GM19240 (cell line): Measurements from ENCODE around the gene PSMC2.

ENCODE experiments used
- DNase-seq: peaks from one replicate; pipeline ENCODE4 v3.0.0; 2011; ENCODE audit warnings: low spot score; ENCODE audit not compliant: insufficient read length

Gene PSMC2

DNA sequence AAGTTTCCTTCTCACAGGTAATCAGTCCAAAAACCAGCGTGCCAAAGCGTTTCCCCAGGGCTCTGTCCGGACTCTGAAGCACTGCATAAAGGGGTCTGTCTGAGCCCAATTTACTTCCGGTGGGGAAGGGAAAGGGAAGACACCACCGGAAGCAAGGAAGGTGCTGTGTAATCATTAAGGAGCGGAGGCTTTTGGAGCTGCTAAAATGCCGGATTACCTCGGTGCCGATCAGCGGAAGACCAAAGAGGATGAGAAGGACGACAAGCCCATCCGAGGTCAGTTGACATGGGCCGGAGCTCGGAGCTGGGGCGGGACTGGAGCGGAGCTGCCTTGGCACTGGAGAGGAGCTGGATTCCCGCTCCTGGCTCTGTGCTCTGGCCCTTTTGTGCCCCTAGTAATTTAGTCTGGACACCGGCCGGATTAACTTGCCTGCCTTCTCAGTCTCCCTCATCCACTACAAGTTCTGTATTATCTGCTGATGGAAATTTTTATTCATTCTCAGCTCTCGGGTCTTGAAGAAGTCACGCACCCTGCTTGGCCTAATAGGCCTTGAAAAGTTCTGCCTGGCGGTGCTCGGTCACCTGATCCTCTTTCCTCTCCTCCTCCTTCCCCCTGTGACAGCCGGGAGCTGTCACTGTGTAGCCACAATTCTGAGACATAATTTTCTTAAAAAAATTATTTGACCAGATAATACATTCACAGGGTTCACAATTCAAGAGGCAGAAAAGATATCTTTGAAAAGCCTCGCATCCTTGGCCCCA lies at the start of gene PSMC2:
PSMC2 (plus strand) TSS at position 137 of the 761 bp plus-strand sequence; CDS start at position 206, 69 bp downstream.
- peak; percentile 40 for DNase-seq

DNA sequence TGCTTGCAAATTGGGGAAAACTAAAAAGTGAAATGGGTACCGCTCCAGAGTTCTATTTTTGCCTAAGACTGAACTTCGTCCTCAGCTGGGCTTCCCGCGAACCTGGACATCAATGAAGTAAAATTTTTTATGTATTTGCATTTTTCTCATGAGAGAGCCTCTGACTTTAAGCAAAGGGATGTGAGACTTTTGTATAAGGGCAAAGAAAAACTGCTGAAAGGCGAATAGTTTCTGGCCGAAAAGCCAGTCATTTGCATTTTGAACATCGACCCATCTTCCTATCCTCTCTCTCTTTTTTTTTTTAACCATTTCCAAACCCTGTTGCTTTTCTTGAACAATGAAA lies 49.6 kb upstream of the PSMC2 start:
- no peak for DNase-seq

DNA sequence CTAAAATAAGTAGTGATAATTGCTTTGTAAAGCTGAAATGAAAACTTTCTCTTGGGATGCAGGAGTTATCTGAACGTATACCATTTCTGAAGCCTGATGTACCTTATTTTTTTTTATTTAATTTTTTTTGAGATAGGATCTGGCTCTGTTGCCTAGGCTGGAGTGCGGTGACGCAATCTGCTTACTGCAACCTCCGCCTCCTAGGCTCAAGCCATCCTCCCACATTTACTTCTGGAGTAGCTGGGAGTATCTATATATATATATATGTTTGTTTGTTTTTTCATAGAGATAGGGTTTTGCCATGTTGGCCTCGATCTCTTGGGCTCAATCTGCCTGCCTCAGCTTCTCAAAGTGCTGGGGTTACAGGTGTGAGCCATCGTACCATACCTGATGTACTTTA lies 47.8 kb upstream of the PSMC2 start:
- DNase-seq: no peak

- DNase-seq: no peak
Measured at GRCh38 chr7:103301441-103301840, 46.0 kb upstream of the PSMC2 start.

DNA sequence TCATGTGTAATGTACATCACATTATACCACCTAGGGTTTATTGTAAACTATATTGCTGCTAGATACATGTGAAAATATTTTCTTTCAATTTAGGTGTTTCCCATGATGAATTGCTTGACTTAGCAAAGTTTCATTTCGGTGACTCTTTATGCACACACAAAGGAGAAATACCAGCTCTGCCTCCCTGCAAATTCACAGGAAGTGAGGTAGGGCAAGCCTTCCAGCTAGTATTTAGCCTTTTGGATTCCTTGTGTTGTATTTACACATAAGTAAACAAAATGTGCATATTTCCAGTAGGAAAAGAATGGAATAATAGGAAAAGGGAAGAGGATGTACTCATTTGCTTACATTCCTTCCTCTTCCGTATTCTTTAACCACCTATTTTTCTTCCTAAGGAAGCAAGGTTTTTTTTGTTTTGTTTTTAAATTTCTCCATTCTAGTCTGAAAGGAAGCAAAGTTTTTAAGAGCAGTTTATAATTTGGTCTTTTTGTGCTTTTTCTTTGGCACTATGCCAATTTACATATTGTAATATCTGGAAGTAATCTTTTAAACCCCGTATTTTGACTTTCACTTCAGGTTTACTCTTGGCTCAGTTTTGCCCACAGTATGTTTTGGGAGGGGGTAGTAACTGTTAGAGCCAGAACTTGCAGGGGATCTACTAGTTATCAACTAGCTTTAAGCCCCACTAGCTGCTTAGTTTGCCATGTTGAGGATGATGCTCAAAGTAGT lies 39.8 kb upstream of the PSMC2 start:
- no peak for DNase-seq

DNA sequence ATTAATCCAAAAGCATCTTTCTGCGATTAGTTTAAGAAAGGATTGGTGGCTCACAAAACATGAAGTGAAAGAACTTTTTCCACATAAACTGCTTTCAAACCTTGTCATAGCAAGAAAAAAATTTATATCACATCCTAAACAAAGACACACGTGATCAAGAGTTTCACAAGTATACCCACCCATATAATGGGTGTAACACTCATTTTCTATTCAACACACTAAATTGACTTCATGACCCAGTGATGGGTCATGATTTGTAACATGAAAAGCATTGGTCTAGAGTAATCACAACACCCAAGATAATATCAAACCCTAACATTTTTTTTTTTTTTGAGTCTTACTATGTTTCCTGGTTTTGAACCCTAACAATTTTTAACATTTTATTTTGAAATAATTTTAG lies 32.6 kb upstream of the PSMC2 start:
- DNase-seq: no peak

GRCh38 chr7:103316380-103316941 lies 31.0 kb upstream of the PSMC2 start:
- DNase-seq: no peak

DNA sequence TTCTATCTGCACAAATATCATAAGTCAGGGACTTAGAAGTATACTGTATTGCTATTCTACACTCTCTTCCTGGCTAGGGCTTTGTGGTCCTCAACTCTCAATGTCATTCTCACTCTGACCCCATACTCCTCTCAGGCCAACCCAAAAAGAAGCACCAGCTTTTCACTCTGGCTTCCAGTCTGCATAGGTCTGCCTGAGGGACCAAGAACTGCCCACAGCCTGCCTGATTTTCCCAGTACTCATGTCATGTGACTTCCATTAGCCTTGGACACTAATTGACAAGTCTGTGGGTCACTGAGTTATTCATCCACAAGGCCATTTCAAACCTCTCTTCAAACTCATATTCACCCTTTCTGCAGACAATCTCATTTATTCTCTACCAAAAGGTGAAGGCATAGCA lies 30.4 kb upstream of the PSMC2 start:
- DNase-seq: no peak

- DNase-seq: no peak
Measured at GRCh38 chr7:103325744-103326143, 21.7 kb upstream of the PSMC2 start.

DNA sequence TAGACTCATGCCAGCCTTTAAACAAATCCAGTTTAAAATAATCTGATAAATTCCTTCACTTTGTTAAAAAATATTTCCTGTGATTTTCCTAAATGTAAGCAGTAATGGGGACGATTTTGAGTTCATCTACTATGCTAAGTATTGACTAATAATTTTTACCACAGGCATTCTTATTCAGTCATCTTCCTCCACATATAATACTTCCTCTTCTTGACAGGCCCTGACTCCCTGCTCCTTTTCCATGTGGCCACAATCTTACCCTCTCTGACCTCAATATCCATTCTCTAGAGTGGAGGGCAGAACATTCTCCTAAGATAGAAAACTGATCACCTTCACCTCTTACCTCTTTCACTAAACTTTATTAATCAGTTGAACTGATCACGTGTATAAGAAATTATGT lies 10.7 kb upstream of the PSMC2 start:
- DNase-seq: no peak

GRCh38 chr7:103338864-103339263 lies 8.6 kb upstream of the PSMC2 start:
- no peak for DNase-seq

- DNase-seq: no peak
Measured at GRCh38 chr7:103341466-103341865, 6.0 kb upstream of the PSMC2 start.

GRCh38 chr7:103343332-103343731 lies 4.1 kb upstream of the PSMC2 start:
- no peak for DNase-seq

GRCh38 chr7:103343758-103344452 lies 3.5 kb upstream of the PSMC2 start:
- no peak for DNase-seq

DNA sequence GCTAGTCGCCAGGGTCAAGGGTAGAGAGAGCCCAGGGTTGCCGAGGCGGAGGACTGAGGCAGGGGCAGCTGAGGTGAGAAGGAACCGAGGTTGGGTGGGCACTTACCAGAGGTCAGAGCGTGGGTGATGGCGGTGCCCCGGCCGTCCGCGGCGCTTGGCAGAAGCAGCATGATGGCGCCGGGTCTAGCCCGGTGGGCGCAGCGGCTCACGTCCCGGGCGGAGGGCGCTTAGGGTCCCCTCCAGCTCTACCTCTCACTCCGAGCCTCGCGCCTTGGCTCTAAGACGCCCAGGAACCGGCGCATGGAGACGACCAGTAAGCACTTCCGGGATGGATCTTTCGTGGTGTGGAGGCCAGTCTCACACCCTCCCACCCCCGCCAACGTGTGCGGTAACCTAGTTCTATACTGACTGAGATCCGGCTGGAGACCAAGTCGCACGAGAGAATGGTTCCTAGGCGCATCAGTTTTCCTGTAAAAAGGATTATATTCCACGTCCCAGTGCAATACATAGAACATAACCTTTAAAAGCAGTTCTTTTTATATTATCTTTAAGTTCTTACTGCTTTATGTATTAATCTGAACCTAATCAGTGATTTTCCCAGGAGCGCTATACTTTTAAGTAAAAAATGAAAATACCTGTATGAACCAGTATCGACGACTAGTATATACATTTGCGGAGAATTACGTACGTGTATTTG lies 2.8 kb upstream of the PSMC2 start, which contains the start of gene DNAJC2:
DNAJC2 (minus strand) TSS at position 315 of the 697 bp plus-strand sequence; CDS start at position 170, 145 bp downstream.
- peak; percentile 53 for DNase-seq

GRCh38 chr7:103346396-103346795 lies 1.0 kb upstream of the PSMC2 start:
- DNase-seq: no peak

- DNase-seq: no peak
Measured at GRCh38 chr7:103348452-103348851, 1.0 kb downstream of the PSMC2 start.

GRCh38 chr7:103348959-103349358 lies 1.5 kb downstream of the PSMC2 start:
- DNase-seq: no peak

DNA sequence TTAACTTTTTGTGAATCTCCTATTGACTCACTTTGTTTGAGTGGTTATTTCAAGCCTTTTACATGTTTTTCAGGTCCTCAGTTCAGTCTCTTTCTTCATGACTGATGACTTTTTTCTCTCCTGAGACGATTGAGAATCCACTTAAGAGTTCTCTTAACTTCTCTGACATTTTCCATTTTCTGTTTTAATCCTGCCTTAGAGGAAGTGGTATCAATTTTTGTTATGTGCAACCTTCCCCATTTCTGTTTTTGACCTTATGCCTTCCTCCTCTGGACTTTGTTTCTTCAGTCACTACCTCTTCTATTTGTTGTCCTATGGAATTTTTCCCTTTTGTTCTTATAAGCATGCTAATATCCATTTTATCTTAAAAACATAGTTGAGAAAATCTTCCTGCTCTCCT lies 2.4 kb downstream of the PSMC2 start:
- DNase-seq: no peak

- no peak for DNase-seq
Measured at GRCh38 chr7:103369432-103369831, 22.0 kb downstream of the PSMC2 start.
